GM19455 (cell line): ENCODE results near the gene GLB1L2.

Source experiments
- ATAC-seq: cut with Tn5 transposase; IDR thresholded peaks from one replicate; pipeline ENCODE4 v1.9.1; 2021; ENCODE audit not compliant: unreplicated experiment

Gene GLB1L2

DNA sequence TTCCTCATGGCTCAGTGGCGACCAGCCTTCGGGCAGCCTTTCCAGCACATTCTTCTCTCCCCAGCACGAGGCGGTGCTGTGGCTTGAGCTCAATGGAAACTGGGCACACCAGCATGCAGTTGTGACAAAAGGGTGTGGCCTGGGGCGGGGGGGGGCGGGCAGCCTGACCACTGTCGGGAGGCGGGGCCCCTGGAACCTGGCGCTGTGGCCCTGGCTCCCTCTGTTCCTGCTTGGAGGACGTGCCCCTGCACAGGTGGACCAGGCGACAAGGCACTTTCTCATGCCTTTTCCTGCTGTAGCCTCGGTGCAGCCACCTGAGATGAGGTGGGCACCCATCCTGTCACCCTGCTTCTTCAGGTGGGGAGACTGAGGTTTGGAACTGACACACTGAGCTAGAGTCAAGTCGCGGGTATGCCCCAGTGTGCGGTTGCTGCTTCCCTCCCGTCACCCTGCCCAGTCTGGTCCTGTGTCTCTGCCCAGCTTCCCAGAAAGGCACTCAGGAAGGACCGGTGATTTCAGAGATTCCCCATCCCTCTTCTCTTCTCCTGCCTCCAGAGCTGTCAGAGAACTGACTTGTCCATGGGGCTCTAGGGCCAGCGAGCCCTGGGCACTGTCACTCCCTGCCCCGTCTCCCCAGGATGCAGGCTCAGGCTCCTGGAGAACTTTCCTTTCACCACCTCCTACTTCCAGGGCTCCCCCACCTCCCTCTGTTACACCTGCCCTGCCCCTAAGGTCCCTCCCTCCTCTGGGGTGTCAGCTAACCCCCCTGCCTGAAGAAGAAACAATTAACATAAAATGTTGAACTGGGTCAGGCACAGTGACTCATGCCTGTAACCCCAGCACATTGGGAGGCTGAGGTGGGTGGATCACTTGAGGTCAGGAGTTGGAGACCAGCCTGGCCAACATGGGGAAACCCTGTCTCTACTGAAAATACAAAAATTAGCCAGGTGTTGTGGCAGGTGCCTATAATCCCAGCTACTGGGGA, 70.3 kb downstream of the GLB1L2 start:
- no peak for ATAC-seq

DNA sequence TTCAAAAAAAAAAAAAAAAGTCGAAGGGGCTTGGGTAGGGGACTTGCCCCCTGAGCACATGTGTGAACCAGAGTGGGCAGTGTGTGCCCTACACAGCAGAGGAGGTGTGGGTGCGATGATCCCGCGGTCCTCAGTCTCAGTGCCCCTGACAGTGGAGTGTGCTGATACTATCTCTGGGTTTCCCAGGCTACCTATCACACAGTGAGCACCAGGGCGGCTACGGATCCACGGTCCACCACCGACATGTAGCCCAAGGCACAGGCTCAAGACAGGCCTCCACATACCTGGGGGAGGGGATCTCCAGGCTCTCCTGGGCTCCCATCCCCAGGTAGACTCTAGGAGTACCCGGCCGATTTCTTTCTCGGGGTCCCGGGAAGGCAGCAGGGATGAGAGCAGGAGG, 71.1 kb downstream of the GLB1L2 start:
- ATAC-seq, result no peak

DNA sequence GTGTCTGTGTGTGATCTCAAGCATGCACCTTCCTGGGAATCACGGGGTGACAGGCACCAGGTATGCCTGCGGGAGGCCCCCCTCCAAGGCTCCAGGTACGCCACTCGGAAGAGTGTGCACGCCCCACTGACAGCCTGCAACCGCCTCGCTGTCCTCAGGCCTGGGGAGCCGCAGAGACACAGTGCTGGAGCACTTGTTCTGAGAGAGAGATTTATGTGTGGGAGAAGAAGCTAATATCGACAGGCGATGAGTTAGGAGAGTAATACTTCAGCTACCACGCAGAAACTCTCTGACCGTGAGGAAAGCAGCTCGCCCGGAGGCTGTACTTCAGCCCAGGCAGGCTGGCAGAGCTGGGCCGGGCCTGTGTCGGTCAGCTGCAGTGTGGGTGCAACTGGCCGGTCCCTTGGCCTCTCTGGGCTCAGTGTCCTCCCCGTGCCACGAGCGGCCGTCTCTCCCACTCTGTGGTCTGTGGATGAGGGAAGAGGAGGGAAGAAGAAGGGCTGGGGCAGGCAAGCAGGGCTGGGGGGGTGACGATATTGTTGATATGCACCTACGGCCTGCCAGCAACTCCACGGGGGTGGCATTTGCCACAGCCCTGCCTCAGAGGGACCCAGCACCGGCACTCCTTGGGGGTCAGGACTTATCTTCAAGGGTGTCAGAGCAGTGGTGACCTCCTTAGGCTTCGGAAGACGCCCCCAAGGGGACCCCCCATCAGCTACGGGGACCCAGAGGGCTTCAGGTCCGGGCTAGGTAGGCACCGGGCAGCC, 73.0 kb downstream of the GLB1L2 start:
- ATAC-seq, result no peak

DNA sequence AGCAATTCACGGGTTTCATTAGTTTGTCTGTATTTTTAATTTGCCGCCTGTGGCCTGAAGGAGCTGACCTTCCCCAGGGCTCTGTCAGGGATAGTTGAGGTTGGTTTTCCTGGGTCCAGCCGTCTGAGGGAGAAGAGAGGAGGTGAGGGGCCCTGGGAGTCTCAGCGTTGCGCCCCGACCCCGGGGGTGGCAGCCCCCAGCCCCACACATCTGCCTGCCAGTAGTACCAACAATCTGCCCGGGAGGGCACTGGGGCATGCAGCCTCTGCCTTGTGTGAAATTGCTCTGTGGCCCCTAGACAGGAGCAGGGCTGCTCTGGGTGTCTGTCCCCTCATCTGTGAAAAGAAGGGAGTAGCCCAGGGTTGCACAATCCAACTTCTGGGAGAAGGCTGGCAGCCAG, 73.6 kb downstream of the GLB1L2 start:
- no peak for ATAC-seq

GRCh38 chr11:134405841-134406240, 74.1 kb downstream of the GLB1L2 start:
- no peak for ATAC-seq

DNA sequence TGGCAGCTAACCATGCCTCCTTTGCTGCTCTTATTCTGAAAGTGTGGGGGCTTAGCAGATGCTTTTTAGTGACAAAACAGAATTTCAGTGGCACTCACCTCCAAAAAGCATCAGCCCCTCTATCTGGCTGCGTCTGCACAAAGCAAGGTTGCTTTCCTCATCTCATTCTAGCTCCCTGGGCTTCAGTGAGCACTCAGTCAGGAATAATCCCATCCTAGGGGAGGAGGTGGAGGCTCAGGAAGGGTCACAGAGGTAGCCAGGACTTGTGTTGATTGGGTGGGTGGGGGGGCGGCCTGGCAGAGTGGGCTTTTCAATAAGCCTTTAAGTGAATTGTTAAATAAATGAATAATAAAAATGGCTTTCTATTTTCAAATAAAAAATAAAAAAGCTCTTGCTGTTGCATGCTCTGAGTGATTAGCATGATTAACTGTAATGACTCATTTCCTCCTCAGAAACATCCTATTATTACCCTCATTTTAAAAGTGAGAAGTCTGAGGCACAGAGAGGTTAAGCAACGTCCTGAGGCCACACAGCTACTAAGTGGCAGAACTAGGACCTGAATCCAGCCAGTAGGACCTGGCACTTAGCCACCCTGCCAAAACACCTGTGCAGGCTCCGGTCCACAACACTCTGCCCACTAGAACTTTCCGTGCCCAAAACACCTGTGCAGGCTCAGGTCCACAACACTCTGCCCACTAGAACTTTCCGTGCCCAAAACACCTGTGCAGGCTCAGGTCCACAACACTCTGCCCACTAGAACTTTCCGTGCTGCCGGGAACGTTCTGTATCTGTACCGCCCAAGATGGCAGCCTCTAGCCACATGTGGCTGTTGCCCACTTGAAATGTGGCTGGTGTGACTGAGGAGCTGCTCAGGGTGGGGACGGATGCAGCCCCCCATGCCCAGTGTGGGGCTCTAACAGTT, 74.7 kb downstream of the GLB1L2 start:
- no peak for ATAC-seq

GRCh38 chr11:134407321-134407828, 75.6 kb downstream of the GLB1L2 start:
- ATAC-seq, result no peak

DNA sequence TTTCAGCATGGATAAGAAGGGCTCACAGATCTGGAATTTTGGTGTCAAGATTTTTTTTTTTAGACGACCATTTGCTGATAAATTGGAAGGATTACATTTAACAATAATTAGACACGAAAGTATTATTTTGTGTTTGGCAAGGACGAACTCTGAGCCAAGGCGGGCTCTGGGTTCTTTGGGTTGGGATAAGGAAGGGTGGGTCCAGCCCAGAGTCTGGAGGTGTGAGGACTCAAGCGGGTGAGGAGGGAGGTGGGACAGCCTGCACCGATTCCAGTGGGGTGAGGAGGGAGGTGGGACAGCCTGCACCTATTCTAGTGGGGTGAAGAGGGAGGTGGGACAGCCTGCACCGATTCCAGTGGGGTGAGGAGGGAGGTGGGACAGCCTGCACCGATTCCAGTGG, 76.1 kb downstream of the GLB1L2 start:
- ATAC-seq, result no peak

DNA sequence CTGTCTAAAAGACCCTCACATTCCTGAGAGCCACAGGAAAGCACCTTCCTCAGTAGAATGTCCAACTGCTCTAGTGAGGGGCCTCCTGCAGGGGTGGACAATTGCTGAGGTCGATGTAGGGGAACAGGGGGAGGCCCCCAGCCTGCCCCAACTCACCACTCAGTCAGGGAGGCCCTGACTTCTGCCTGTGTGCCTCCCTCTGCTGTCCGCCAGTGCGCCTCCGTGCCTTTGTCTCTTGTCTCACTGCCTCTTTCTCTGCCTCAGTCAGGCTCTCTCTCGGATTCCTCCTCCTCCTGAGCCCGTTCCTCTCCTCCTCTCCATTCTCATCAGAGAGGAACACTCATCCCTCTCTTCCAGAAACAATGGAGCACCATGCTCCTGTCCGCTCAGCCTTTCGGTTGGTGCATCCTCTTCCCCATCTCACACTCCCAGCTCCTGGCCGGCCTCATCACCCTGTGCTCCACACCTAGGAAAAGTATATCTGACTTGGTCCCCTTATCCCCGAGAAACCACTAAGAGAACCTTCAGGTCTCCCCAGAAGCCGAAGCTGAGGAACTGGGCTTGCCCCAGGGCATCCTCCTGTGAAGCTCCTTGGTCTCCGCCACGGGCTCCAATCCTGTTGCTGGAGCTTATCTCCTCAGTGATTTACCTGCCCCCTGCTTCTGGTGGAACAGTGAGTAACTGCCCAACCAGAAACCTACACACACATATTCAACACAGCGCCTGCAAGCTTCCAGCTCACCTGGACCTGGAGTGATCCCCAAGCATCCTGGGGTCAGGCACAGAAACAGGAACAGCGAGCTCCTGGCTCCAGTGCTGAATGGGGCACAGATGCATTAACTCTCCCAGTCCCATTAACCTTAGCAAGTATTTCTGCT, 78.0 kb downstream of the GLB1L2 start:
- ATAC-seq, result no peak

- ATAC-seq, result no peak
Measured at GRCh38 chr11:134410766-134411165, 79.0 kb downstream of the GLB1L2 start.

GRCh38 chr11:134412203-134413042, 80.6 kb downstream of the GLB1L2 start, which contains the start of gene B3GAT1:
Gene B3GAT1 (minus strand): TSS chr11:134412242. CDS start chr11:134387659, 24,583 bp downstream.
- no peak for ATAC-seq

DNA sequence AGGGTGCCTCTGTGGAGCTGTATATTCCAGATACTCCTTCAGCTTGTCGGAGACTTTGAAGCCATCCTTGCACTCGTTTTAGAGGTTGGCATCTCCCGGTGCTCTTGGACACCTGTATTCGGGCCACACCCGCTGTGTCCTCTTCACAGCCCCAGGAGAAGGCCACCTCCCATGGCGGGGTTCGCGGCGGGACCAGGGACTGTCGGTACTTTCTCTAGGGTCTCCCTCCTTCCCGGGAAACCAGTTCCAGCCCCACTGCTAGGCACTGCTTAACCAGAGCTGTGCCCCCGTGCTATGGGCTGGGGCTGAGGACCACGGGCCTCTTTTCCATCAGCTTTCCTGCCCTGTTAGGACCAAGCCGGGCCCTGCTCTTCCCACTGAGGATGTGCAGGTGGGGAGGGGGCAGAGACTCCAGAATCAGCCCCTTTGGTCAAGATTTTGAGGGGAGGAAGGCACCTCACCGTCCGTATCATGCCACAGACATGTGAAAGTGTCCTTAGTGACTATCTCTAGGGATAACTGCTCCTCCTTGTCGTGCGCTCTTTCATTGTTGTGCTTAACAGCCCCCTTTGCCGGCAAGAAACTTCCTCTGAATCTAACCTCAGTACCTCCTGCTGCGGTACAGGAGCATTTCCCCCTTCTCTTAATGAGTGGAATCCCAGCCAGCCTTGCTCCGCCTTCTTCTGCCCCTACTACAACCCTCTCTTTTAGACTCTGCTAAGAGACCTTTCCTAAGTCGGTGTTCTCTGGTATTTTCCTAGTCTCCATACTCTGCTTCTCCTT, 81.4 kb downstream of the GLB1L2 start:
- no peak for ATAC-seq

DNA sequence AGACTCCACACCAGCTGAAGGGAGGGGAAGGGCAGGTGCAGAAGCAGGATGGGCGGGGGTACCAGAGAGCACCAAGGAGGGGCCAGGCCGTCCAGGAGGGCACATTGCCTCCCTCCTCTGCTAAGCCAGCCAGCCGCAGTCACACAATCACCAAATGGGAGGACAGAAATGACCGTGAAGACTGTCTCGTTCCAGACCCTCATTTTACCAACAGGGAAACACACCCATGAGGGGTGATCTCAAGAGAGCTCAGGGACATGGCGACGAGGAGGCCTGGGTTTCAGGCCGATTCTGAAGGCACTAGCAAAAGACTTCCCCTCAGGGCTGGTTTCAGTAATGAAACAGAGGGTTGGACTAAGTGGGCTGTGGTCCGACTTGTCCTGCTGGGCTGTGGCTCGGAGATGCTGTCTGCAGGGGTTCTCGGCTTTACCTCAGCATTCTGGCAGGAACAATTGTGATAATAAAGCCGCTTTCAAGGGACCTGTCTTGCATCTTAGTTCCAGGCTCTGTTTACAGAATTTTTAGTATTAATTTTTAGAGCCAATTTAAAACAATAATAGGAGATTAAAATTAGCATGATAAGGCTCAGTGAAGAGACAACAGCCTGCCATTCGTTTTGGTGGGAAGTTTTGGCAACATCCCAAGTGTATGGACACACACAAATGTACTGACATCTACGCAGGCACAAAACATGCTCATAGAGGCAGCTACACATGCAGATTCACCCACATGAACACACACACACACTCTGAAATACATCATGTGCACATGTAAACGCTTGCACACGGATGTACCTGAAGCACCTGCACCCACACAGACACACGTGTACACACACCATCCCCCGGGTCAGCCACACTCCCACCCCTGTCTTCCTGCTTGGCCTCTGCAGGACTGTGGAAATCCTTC, 82.3 kb downstream of the GLB1L2 start:
- ATAC-seq, result no peak

DNA sequence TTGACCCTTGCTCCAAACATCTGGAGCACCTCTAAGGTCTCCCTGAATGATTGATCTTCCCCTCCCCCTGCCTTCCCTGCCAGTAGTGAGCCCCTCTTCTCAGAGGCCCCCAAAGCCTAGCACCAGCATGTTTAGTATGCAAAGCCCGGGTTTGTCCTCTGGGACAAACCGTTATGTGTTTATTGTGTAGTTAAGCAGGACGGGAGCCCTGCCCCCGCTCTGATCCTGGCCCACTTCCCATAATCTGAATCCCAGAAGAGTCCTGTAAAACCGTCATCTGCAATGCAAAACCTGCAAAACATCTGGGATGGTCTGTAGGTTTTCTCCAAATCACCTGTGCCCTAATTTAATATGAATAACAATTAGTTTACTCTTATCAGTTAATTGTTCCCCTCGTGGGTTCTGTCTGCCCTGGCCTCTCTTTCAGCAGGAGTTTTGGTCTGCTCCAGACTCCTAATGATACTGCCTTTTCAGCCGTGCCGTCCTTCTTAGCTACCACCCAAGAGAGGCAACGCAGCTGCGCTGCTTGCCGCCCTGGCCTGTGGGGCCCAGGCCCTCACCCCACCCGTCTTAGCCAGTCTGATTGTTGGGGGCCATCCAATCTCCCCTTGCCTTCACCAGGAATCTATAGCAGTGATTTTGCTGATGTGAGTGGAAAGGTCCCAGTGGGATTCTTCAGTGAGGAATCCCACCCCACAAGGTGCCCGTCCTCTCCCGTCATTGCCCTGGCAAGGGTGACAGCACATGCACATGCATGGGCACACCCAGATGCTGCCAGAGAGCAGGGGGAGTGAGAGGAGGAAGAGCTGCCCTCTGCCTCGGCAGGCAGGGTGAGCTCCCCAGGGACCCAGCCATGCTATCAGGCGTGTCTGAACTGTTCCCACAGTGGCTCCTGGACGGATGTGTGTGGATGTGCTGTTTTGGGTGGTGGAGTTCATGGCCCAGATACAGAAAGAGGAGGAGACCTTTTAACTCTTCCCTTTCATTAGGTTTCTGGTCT, 83.3 kb downstream of the GLB1L2 start:
- no peak for ATAC-seq

- ATAC-seq, result no peak
Measured at GRCh38 chr11:134416726-134417125, 84.9 kb downstream of the GLB1L2 start.
